Subcutaneous adipose tissue (tissue), 4 donors: ENCODE measurements around the gene FBXO11. TPM values are rescaled to one million over a fixed set of nuclear protein-coding genes. Genes with fewer than 3 reads are reported as not detected.

Experiments
- CTCF ChIP-seq: fragments of 450-650 bp; IDR thresholded peaks from one replicate; pipeline ENCODE4 v1.5.1; 2016; ENCODE audit warnings: low read depth, mild to moderate bottlenecking, control low read depth, antibody characterized with exemption, moderate library complexity
- total RNA-seq, 4 donors: library from RNA; depleted of rRNA; stranded (reverse); fragments of >200 nt; gene quantifications; one replicate each; pipeline ENCODE4 v1.1.0, GENCODE V29; 2016

FBXO11 gene
- total RNA-seq, 4 donors from 2014 or later, result 66.3 to 90.7 (median 70.4) TPM

- no peak for TF ChIP-seq CTCF
Observed at GRCh38 chr2:47850198-47850597, 56.1 kb downstream of the FBXO11 start.

GRCh38 chr2:47849368-47849767, 56.9 kb downstream of the FBXO11 start:
- no peak for TF ChIP-seq CTCF

GRCh38 chr2:47844162-47844561, 62.1 kb downstream of the FBXO11 start:
- no peak for TF ChIP-seq CTCF

- TF ChIP-seq CTCF, result no peak
Observed at GRCh38 chr2:47843407-47843806, 62.9 kb downstream of the FBXO11 start.

DNA sequence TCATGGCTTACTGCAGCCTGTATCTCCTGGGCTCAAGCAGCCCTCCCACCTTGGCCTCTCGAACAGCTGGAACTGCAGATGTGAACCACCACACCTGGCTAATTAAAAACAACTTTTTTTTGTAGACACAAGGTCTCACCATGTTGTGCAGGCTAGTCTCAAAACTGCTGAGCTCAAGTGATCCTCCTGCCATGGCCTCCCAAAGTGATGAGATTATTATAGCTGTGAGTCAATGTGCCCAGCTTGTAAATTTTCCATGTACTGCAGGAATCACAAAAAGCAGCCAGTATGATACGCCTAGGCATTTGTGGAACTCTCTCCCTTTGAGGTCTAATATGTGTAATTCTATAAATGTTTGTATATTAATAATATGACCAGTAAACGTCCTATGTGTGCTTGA, 63.5 kb downstream of the FBXO11 start:
- no peak for TF ChIP-seq CTCF

DNA sequence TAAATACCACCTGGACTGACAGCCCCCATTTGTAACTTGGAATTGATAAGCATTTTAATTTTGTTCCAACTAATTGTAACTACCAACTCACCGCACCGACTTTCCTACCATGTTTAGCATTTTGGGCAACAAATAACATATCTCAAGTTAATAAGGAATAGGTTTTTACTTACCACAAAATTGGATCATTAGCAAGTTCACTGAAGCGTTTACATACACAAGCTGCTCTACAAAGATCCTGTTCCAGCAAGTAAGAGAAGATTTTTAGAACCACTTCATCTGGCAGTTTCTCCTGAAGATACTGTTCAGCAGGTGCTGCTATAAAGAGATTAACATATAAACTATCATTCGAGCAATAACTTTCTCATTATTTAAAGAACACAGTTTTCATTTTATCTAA, 67.6 kb downstream of the FBXO11 start:
- TF ChIP-seq CTCF, result no peak

DNA sequence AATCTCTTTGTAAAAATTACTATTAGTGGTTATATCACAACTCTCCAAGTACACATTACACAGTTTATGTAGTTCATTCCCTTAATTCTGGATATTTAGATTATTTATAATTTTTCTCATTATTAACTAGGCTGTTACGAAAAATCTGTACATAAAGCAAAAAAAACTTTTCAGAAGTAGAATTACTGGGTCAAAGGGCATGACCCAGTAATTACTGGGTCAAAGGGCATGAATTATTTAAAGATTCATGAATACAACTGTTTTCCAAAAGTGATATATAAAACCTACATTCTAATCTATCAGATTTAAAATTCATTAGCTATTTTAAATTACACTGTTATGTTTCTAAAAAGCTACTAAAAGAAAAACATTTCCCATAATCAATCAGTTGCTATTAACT, 68.0 kb downstream of the FBXO11 start:
- no peak for TF ChIP-seq CTCF
